Caco-2 (cell line): ENCODE measurements around the gene CACNA1D. TPM values are rescaled to one million over a fixed set of nuclear protein-coding genes. Genes with fewer than 3 reads are reported as not detected.
A peak's percentile ranks its signal among the peaks of the same experiment; 100 is the strongest.

Source experiments
- Bru-seq: library from RNA; stranded (reverse); fragments of 400-500 nt; gene quantifications from one replicate; lab custom pipeline; 2021; lab: Mats Ljungman, UMichigan
- BruChase-seq, 2 experiments: library from RNA; stranded (reverse); fragments of 400-500 nt; gene quantifications; one replicate each; lab custom pipeline; 2021; lab: Mats Ljungman, UMichigan
- BruUV-seq: library from RNA; stranded (reverse); fragments of 400-500 nt; replicated peaks from 2 replicates; lab custom pipeline; 2021; lab: Mats Ljungman, UMichigan
- CTCF ChIA-PET: fragments of 300-600 bp; sonication (Branson Sonifier 250); formaldehyde crosslinking; loops from one replicate; lab custom pipeline; 2022; ENCODE audit warnings: antibody characterized with exemption; lab: Charles Lee
- POLR2A ChIA-PET: fragments of 300-600 bp; sonication (Branson Sonifier 250); formaldehyde crosslinking; loops from one replicate; lab custom pipeline; 2022; ENCODE audit warnings: antibody characterized with exemption; lab: Charles Lee
- DNase-seq, 2 experiments: peaks; one replicate each; pipeline versions ENCODE4 v3.0.0 to v3.0.0-alpha.2; 2020 to 2022
- H3K27me3 ChIP-seq: replicated peaks from 2 replicates; pipeline ENCODE4 v1.6.0; 2011; ENCODE audit warnings: low read length; ENCODE audit not compliant: control insufficient read depth, insufficient read depth
- H3K36me3 ChIP-seq: 2 replicates; pipeline ENCODE4 v1.5.1; 2011; ENCODE audit warnings: low read length; ENCODE audit not compliant: control insufficient read depth, insufficient read depth
- H3K4me1 ChIP-seq: fragments of 250-450 bp; sonication (Bioruptor Pico); 2 replicates; pipeline ENCODE4 v1.5.1; 2020; ENCODE audit warnings: mild to moderate bottlenecking
- H3K4me3 ChIP-seq: 2 replicates; pipeline ENCODE4 v1.5.1; 2011; ENCODE audit warnings: low read depth, mild to moderate bottlenecking, control low read depth, low read length
- H3K9me3 ChIP-seq: fragments of 250-450 bp; sonication (Bioruptor Pico); 2 replicates; pipeline ENCODE4 v1.5.1; 2020; ENCODE audit warnings: mild to moderate bottlenecking, moderate library complexity
- H3K27ac Mint-ChIP-seq: one replicate; pipeline ENCODE4 v1.8.0; 2022; ENCODE audit warnings: mixed read lengths; ENCODE audit not compliant: unreplicated experiment
- H3K27me3 Mint-ChIP-seq: one replicate; pipeline ENCODE4 v1.8.0; 2022; ENCODE audit warnings: mixed read lengths; ENCODE audit not compliant: insufficient read depth, unreplicated experiment
- H3K36me3 Mint-ChIP-seq: one replicate; pipeline ENCODE4 v1.8.0; 2022; ENCODE audit warnings: mild to moderate bottlenecking, mixed read lengths; ENCODE audit not compliant: insufficient read depth, unreplicated experiment
- H3K4me1 Mint-ChIP-seq: one replicate; pipeline ENCODE4 v1.8.0; 2022; ENCODE audit warnings: low read depth, mixed read lengths; ENCODE audit not compliant: unreplicated experiment
- H3K4me3 Mint-ChIP-seq: one replicate; pipeline ENCODE4 v1.8.0; 2022; ENCODE audit warnings: mild to moderate bottlenecking, moderate library complexity, mixed read lengths; ENCODE audit not compliant: unreplicated experiment
- H3K9me3 Mint-ChIP-seq: one replicate; pipeline ENCODE4 v1.8.0; 2022; ENCODE audit warnings: mixed read lengths; ENCODE audit not compliant: unreplicated experiment
- intact Hi-C: fragments of 100-400 bp; cut with micrococcal nuclease; formaldehyde crosslinking; loops from one replicate; pipeline ENCODE4 v1.10.0; 2022; ENCODE audit not compliant: unreplicated experiment
- long read RNA-seq: library from polyadenylated mRNA; stranded (forward); transcript quantifications from one replicate; pipeline ENCODE4 v2.0.0, GENCODE V29; 2022
- total RNA-seq: library from RNA; stranded (reverse); gene quantifications from 2 replicates; pipeline ENCODE4 v1.2.3, GENCODE V29; 2022
- TF ChIP-seq, protein P1 (sequence below), 2 experiments: fragments of 200-600 bp in 1 of 2; IDR thresholded peaks; 1 replicate in 1 of 2; 2 replicates in 1 of 2; pipeline versions ENCODE4 v1.5.1 to v1.8.0; 2011 to 2022; ENCODE audit warnings: antibody characterized with exemption in 1 of 2, control low read depth in 1 of 2, inconsistent platforms in 1 of 2, low read depth in 1 of 2, low read length in 1 of 2, mild to moderate bottlenecking in 1 of 2, moderate library complexity in 1 of 2; ENCODE audit not compliant: insufficient read depth in 1 of 2, severe bottlenecking in 1 of 2, unreplicated experiment in 1 of 2

Gene CACNA1D
- total RNA-seq (13.3 and 15.6 TPM in 2 replicates), Bru-seq, nascent RNA (percentile 49 among the genes with signal in this experiment), BruChase-seq, experiment 1, labeled RNA remaining after a 2-hour chase (percentile 61 among the genes with signal in this experiment), BruChase-seq, experiment 2, labeled RNA remaining after a 6-hour chase (percentile 55 among the genes with signal in this experiment)
- long read RNA-seq, partial matches to known transcripts = 2 of 8 reads
- long read RNA-seq, other reads (novel, unspliced or antisense) = 6 of 8 reads

DNA sequence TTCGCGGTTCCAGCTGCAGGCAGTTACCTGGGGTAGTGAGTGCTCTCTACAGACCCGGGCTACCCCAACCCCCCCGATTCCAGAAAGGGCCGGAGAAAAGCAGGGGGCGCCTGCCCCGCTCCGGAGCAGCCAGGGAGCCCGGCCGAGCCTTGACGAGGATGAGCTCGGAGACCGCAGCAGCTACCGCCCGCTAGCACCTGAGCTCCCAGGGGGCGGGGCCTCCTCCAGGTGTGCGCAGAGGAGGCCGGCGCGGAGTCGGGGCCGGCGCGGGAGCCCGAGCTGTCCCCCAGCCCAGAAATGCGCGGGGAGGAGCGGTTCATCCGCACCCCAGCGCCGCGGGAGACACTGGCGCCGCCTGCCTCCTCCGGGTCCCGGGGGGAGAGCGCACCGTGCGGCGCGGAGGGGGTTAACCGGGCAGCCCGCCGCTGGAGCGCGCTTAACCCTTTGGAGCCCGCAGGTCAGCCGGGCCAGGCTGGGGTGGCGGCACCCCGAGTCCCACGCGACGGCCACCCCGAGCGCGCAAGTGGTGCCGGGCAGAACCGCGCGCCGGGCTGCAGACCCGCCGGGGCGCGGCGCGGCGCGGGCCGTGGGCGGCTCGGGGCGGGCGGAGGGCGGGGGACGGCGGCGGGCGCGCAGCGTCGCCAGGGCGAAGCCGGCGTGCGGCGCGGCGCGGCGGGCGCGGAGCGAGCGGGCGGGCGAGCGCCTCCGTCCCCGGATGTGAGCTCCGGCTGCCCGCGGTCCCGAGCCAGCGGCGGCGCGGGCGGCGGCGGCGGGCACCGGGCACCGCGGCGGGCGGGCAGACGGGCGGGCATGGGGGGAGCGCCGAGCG is at the start of gene CACNA1D:
CACNA1D (plus strand) TSS at position 649 of the 829 bp plus-strand sequence. CDS start 556 bp downstream, outside the sequence.
- CTCF ChIA-PET = interaction anchor here (0.7 to 1.9 kb wide), 4 partner anchors 12 to 214 kb away, joined by 3 to 7 read pairs (median 4); no protein-coding TSS in a partner anchor
- H3K9me3 Mint-ChIP-seq = no peaks in the 10 kb centered on the region
- no peaks in the 10 kb centered on the region for H3K36me3 Mint-ChIP-seq
- intact Hi-C loops = no loop called here
- Histone ChIP-seq H3K27me3 (no peaks in the 10 kb centered on the region), H3K4me1 (peaks cover 18% of the 10 kb centered on the region), H3K4me3 (peak within 1 kb of the TSS; percentile 83), H3K36me3 (no peaks in the 10 kb centered on the region), H3K9me3 (no peaks in the 10 kb centered on the region)
- POLR2A ChIA-PET = interaction anchor here (1.0 kb wide), 1 partner anchor 16 kb away, joined by 4 read pairs; no protein-coding TSS in a partner anchor
- peak; percentile 82 to 87 for DNase-seq
- no peak within 1 kb of the TSS for H3K27ac Mint-ChIP-seq
- H3K27me3 Mint-ChIP-seq = no peaks in the 10 kb centered on the region
- BruUV-seq = no TSS peak
- H3K4me1 Mint-ChIP-seq = peaks cover 18% of the 10 kb centered on the region
- TF ChIP-seq, protein P1, sequence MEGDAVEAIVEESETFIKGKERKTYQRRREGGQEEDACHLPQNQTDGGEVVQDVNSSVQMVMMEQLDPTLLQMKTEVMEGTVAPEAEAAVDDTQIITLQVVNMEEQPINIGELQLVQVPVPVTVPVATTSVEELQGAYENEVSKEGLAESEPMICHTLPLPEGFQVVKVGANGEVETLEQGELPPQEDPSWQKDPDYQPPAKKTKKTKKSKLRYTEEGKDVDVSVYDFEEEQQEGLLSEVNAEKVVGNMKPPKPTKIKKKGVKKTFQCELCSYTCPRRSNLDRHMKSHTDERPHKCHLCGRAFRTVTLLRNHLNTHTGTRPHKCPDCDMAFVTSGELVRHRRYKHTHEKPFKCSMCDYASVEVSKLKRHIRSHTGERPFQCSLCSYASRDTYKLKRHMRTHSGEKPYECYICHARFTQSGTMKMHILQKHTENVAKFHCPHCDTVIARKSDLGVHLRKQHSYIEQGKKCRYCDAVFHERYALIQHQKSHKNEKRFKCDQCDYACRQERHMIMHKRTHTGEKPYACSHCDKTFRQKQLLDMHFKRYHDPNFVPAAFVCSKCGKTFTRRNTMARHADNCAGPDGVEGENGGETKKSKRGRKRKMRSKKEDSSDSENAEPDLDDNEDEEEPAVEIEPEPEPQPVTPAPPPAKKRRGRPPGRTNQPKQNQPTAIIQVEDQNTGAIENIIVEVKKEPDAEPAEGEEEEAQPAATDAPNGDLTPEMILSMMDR (IDR thresholded peaks at IDR 0.05; ENCODE audit: insufficient read depth in 1 of 2, low read depth in 1 of 2, low read length in 1 of 2, severe bottlenecking in 1 of 2, unreplicated experiment in 1 of 2) = peak in 1 of 2 experiments; percentile 40
- peak within 1 kb of the TSS; percentile 66 for H3K4me3 Mint-ChIP-seq

DNA sequence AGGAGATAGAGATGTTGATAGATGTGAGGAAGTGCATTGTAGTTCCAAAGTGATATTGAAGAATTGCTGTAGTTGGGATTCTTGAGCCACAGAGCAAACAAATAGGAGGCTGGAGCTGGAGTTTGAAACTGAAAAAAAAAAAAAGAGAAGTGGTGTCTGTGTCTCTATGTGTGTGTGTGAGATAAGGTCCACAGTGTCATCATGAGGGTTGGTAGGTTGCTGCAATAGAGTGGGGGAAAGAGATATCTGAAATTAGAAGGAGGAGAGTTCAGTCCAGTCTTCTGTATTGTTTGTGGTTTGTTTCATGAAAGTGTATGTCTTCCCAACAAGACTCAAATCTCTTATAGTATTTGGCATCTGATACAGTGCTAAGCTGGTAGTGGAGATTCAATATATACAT is 37.3 kb upstream of the CACNA1D start:
- peaks cover 19% of the 10 kb centered on the region for H3K4me1 ChIP-seq
- no peak overlapping the region for H3K27ac Mint-ChIP-seq
- H3K4me3 Mint-ChIP-seq = no peak overlapping the region
- intact Hi-C loops = no loop called here
- TF ChIP-seq, protein P1 (IDR thresholded peaks at IDR 0.05; ENCODE audit: insufficient read depth in 1 of 2, low read depth in 1 of 2, low read length in 1 of 2, severe bottlenecking in 1 of 2, unreplicated experiment in 1 of 2) = no peak
- ChIA-PET POLR2A (no interaction called here), CTCF (no interaction called here)
- no peaks in the 10 kb centered on the region for H3K9me3 ChIP-seq
- H3K27me3 ChIP-seq = no peaks in the 10 kb centered on the region
- no peak overlapping the region for H3K4me3 ChIP-seq
- DNase-seq = no peak
- no peaks in the 10 kb centered on the region for H3K36me3 Mint-ChIP-seq
- BruUV-seq = no TSS peak
- no peaks in the 10 kb centered on the region for H3K27me3 Mint-ChIP-seq
- H3K36me3 ChIP-seq = no peaks in the 10 kb centered on the region
- H3K9me3 Mint-ChIP-seq = no peaks in the 10 kb centered on the region
- peaks cover 10% of the 10 kb centered on the region for H3K4me1 Mint-ChIP-seq

DNA sequence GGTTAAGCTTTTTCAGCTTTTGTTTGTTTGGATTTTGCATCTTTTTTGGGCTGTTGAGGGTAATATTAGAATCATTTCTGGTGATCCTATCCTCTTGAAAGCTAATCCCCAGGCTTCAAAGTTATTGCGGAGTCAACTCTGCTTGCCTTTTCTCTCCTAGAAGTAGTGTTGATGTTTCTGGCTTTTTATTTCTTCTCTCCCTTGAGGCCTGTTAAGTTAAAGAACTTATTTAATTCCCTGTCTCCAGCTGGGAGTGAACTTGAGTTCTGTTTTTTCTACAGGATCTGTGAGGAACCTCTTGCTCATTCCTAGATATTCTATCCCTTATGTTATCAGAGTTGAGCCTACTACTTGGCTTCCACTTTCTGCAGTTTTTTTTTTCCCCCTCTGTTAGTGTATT is 34.1 kb upstream of the CACNA1D start:
- no TSS peak for BruUV-seq
- peaks cover 19% of the 10 kb centered on the region for H3K4me1 ChIP-seq
- H3K4me1 Mint-ChIP-seq = peaks cover 10% of the 10 kb centered on the region
- no peak overlapping the region for H3K27ac Mint-ChIP-seq
- ChIA-PET POLR2A (no interaction called here), CTCF (no interaction called here)
- no peaks in the 10 kb centered on the region for H3K27me3 ChIP-seq
- TF ChIP-seq, protein P1 (IDR thresholded peaks at IDR 0.05; ENCODE audit: insufficient read depth in 1 of 2, low read depth in 1 of 2, low read length in 1 of 2, severe bottlenecking in 1 of 2, unreplicated experiment in 1 of 2) = no peak
- no peaks in the 10 kb centered on the region for H3K9me3 Mint-ChIP-seq
- no peaks in the 10 kb centered on the region for H3K9me3 ChIP-seq
- no peak for DNase-seq
- H3K4me3 Mint-ChIP-seq = no peak overlapping the region
- intact Hi-C loops = no loop called here
- no peaks in the 10 kb centered on the region for H3K36me3 Mint-ChIP-seq
- no peaks in the 10 kb centered on the region; the same call in 1 of the 2 replicates for H3K36me3 ChIP-seq
- no peaks in the 10 kb centered on the region for H3K27me3 Mint-ChIP-seq
- no peak overlapping the region for H3K4me3 ChIP-seq
